ENCODE measurements around the gene VSIR.

VSIR gene

DNA sequence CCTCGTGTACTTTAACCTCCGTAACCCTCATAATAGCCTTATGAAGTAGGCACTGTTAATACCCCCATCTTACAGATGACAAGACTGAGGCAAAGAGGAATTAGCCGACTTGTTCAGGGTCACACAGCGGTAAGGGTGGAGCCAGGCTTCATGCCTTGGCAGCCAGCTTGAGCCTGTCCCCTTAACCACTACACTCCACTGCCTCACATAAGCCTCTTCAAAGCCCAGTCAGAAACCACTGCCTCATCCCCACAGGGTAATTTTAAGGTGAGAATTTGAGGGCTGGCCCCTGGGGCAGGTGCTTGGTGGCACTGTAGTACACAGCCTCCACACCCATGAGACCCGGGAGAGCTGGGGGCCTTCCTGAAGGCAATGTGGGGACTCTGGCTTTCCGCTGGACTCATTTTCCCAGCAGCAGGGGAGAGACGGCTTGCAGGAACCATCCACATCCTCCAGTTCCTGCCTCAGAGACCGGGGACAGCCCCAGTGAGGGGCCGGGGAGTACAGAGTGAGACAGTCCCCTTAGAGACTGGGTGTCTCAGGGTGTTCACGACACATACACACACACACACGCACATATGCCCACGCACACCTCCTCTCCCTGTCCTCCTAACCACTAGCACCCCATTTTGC is 46.1 kb downstream of the VSIR start:
- DNase-seq = no peak

DNA sequence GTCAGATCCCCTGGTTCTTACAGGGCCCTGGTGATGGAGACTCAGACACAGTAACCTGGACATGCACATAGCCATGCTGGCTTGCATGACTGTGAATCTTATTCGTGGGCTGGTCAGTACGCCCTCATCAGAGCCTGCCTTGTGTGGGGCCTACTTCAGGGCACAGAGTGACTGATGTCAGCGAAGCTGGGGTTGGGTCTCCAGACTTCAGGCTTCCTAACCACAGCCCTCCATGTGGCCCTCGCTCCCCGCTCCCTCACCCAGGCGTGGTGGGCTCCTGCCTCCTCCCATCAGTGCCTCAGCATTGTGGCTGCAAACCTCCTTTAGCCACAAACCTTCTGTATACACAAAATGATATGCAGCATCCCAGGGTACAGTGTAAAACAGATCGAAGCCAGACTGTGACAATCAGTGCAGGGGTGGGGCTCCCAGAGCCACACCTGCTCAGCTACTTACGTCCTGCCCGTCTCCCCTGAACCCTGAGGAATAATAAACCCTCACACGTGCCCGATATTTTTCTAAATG is 46.7 kb downstream of the VSIR start:
- no peak for DNase-seq

DNA sequence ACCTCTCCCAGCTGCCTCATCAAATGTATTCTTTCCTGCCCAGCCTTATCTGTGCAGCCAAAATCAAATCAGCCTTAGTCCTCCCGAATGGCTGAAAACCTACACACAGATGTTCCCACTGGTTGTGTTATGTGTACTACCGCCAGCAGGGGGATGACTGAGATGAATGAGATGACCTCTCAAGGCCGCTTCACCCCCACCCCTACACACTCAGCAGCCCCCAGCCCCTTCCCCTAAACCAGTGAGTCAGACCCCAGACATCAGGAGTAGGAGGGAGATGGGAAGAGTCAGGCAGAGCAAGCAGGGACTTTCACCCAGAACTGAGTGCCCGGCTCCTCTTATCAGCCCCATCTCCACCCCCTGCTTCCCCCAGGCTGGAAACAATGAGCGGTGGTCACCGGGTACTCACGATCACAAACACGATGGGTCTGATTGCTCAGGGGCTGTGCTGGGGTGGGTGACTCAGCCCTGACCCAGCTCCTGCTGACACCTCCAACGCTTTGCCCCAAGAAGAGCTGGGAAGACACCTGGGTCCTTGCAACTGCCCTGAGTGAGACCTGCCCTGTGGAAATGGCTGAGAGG is 47.2 kb downstream of the VSIR start:
- peak; percentile 60 for DNase-seq

DNA sequence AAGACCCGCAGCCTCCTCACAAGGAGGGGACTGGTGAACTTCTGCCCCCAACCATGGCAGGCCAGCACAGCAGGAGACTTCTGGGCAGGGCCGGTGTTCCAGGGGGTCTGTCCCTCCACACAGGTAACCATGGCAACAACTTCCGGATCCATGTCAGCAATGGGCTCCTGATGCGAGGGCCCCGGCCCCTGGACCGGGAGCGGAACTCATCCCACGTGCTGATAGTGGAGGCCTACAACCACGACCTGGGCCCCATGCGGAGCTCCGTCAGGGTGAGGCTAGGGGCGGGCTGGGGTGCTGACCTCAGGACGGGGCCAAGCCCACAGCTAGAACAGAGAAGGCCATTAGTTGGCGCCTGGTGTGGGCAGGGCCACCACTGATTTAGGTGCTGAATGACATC is 48.1 kb downstream of the VSIR start:
- DNase-seq = no peak

DNA sequence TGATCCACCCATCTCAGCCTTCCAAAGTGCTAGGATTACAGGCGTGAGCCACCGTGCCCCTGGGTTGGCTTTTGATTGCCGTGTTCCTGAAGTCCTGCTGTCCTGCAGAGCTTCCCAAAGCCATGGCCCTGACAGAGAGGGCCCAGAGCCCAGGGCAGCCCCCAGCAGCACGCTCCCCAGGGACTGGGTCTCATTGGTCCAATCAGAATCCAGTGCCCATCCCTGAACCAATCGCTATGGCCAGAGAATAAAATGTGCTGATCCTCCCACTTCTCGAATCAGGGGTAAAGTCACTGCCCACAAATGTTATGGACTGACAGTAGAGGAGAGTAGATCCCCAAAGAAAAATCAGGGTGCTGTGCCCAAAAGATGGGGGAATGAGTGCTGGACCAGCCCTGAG is 48.8 kb downstream of the VSIR start:
- DNase-seq = no peak

DNA sequence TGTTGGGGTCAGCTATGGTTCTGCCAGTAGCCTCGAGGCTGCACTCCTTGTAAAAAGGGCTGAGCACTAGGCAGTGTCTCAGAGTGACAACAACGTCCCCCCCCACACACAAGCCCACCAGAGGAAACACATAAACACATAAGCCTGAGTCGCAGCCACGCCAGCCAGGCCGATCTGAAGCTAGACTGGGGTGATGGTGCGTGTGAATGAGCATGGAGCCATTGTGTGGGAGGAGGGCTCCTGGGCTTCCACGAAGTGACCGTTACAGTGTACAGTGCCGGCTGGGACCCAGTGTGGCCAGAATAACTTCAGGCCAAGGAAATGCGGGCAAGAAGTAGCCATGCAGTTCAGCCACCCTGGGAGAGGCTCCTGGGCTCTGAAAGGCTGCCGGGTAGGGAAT is 50.0 kb downstream of the VSIR start:
- no peak for DNase-seq

DNA sequence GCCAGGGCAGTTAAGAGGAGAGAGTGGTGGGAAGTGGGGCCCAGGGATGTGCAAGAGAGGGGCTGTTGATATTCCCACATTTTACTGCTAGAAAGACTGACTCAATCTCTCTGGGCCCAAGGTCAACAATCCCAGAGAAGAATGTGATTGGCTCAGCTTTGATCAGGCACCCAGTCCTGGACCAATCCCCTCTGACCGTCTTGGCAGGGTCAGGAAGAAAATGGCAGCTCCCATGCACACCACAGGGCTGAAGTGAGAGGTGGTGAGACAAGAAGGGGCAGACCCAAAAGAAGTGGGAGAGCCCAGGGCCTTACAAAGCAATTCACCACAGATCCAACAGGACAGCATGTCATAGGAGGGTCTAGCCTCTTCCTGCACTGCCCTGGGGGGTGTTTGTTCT is 50.5 kb downstream of the VSIR start:
- DNase-seq = no peak

DNA sequence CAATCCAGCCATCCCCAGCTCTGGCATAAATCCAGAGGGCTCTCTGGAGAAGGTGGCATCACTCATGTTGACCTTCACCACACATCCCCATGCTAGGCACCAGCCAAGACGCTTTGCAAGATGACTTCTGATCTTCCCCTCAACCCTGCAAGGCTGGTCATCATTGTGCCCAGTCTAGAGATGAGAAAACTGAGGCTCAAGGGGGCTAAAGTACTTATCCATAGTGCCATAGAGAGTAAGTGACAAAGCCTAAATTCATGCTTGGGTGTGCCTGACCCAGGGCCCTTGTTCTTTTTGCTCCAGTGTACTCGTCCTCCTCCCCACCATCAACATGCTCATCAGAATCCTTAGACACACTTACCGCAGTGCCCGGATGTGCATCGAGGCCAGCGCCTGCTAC is 52.0 kb downstream of the VSIR start:
- no peak for DNase-seq

GRCh38 chr10:71720288-71720687 is 53.0 kb downstream of the VSIR start:
- no peak for DNase-seq

DNA sequence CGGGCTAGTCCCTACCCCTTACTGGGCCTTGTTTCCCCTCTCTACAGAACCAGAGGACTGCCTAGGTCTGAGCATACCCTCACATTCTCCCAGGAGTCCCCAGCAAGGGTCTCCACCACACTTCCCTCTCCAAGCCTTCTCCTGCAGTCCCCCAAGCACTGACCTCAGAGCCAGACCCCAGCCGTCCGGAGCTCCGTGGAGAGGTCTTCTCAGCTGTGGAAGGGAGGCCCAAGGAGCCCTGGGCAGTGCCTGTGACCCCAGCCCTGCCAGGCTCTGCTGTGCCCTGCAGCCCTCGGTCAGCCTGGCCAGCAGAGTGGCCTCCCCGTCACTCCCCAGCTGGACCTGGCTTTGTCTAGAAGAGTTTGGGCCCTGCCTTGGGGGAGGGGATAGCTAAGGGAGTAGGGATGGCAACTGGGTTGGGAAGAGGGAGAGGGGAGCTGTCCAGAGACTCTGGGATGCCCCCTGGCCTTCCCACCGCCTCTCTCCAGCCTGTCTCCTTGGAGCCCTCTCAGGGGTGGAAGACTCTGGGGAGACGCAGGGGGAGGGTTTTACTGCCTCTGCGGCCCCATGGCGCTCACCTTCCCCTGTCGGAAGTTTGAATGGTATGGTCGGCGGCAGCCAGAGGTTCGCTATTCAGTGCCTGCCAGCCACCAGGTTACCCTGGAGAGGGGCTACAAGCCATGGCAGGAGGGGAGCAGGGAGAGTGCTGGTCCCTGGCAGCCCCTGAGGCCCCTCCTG is 53.7 kb downstream of the VSIR start, which contains the start of gene C10orf105:
Gene C10orf105 (minus strand): TSS at position 315 of the 738 bp plus-strand sequence. CDS start 3,441 bp downstream, outside the sequence.
- no peak for DNase-seq

DNA sequence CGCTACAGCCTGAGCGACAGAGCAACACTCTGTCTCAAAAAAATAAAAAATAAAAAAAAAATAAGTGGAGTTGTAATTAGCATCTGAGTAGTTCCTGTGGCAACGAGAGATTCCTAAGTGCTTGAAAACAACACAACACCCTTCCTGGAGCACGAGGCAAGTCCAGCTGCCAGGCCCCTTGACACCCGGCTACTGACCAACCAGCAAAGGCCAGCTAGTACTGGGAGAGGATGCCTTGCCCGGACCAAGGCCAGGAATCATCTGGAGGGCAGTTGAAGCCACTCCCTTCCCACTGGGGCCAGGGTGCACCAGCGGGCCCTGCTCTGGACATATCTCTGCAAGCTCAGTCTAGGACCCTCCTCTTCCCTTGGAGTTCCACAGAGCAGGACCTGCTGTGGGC is 54.3 kb downstream of the VSIR start:
- no peak for DNase-seq

DNA sequence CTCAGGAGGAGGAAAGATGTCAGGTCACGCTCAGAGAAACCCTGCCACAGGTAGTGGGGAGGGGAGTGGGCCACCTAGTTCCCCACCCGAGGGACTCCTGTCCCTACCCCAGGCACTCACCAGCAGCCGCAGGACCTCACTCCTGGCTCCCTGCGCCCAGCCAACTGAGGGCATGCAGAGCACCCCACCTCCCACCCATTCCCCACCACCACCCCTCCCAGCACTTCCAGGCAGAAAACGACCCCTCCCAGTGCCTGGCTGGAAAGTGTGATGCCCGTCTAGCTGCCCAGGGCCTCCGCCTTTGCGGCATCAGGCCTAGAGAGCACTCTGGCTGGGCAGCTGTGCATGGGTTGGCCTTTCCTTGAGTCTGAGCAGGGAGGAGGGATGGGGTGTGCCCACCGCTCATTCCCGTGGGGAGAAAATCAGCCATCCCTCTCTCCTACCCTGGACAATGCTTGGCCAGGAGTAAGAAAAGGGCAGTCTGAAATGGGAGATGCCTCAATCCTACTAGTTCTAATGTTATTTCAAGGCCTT is 55.1 kb downstream of the VSIR start:
- no peak for DNase-seq

DNA sequence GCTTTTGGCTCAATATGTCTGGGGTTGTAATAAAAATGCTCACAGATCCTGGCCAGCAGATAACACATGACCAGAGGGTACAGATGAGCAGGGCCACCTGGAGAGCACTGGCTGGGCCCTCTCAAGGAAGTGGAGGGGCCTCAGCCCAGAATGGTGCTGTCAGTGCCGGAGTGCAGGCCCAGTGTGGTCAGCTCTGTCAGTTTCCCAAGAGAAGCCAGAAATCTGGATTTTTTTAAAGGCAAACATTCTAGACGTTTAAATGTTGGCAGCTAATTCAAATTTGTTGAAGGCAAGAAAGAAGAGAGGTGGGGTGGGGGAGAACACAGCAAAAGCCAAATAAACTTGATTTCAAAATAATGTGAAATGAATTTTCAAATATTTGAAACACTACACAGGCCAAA is 55.8 kb downstream of the VSIR start:
- DNase-seq = no peak

GRCh38 chr10:71717056-71717455 is 56.3 kb downstream of the VSIR start:
- DNase-seq = no peak

- no peak for DNase-seq
Observed at GRCh38 chr10:71716426-71716825, 56.9 kb downstream of the VSIR start.

DNA sequence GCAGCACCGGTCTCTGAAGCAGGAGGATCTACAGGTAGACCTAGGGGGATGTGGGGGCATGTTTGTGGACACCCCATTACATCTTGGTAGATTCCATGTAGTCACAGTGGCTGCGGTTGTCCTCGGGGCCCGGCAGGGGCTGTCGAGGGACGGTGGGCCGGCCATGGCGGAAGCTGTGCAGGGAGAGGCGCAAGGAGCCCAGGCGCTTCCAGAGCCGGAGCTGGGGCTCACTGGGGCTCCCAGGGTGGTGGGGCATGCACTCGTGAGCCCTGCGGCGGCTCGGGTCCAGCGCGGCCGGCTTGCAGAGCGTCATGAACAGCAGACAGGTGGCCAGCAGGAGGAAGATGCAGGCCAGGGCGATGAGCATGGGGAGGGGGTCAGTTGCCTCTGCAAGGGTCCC is 57.5 kb downstream of the VSIR start:
- no peak for DNase-seq

- no peak for DNase-seq
Observed at GRCh38 chr10:71715026-71715425, 58.3 kb downstream of the VSIR start.

GRCh38 chr10:71714592-71714991 is 58.7 kb downstream of the VSIR start:
- no peak for DNase-seq

DNA sequence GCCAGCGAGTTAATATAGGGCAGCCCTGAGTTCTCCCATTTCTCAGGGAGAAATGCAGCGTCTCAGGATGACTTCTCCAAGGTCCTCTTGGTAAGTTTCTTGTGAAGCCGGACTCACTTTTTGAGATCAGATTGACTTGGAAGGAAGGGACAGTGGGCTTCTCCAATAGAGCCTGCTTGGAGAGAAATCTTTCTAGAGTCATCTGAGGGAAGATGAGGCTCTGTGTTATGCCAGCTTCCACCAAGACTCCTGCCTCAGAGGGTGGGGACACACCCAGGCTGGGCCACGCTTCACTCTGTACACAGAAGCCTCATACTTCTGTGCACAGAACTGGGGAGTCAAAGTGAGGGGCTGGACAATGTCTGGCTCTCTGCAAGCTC is 59.3 kb downstream of the VSIR start:
- DNase-seq = no peak

GRCh38 chr10:71713135-71714030 is 59.9 kb downstream of the VSIR start:
- DNase-seq = no peak

DNA sequence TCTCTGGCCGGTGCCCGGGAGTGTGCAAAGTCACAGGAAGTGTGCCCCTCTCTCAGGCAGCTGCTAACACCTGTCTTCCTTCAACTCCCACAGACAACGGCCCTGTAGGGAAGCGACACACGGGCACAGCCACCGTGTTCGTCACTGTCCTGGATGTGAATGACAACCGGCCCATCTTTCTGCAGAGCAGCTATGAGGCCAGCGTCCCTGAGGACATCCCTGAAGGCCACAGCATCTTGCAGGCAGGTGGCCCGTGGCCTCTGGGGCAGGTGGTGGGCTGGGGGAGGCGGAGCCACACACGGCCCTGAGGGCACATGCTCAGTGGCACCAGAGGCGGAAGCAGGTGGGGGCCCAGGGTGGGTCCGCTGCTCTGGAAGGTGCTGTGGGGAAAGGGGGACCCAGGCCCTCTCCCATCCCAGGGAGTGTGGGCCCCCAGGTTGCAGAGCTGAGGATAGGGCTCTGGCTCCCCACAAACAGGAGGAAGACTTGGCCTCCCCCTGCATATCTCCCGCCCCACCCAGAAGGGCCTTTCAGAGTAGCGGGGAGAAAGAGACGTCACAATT is 60.7 kb downstream of the VSIR start:
- DNase-seq = no peak

GRCh38 chr10:71712170-71712569 is 61.1 kb downstream of the VSIR start:
- no peak for DNase-seq

Measured in 8988T (cell line).